A673 (cell line): ENCODE data around the gene BNC2.

Source experiments
- CTCF ChIP-seq: fragments of 300-800, 200-600 bp; sonication (generic); conservative IDR thresholded peaks from 2 replicates; pipeline ENCODE4 v1.5.1; 2017; ENCODE audit warnings: low read depth, mild to moderate bottlenecking, antibody characterized with exemption, low read length, moderate library complexity, mixed read lengths
- EZH2 ChIP-seq: fragments of 200-600 bp; sonication (generic); IDR thresholded peaks from 2 replicates; pipeline ENCODE4 v1.6.1; 2017; ENCODE audit warnings: borderline replicate concordance, low read depth, mild to moderate bottlenecking, mixed read lengths, antibody characterized with exemption, low read length; ENCODE audit not compliant: poor library complexity, severe bottlenecking

DNA sequence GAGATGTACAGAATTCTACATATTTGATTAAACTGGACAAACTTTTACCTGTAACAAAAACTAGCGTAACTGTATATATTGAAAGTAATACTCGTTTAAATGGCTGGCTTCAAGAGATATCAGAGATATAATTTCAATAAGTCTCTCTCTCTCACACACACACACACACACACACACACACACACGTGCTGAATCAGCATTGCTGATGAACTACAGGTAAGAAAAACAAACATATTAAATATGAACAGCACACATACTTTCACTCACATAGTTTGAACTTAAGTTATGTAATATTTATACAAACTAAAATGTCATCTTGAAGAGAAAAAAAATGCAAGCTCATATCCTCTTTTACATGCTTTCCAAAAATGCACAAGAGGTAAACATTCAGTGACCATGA, 145.4 kb downstream of the BNC2 start:
- TF ChIP-seq CTCF (no peak), EZH2 (no peak)
